Fibroblast of villous mesenchyme (primary cell): ENCODE data around the gene PLEKHJ1. TPM values are rescaled to one million over a fixed set of nuclear protein-coding genes. Genes with fewer than 3 reads are reported as not detected.

ENCODE experiments used
- DNase-seq: peaks from one replicate; pipeline ENCODE4 v3.0.0-alpha.2; 2010; ENCODE audit warnings: low read depth
- H3K4me3 ChIP-seq: 2 replicates; pipeline ENCODE4 v1.5.1; 2011; ENCODE audit warnings: low read depth, mild to moderate bottlenecking, low read length
- total RNA-seq: library from RNA; depleted of rRNA; stranded (reverse); fragments of >200 nt; gene quantifications from 2 replicates; pipeline ENCODE4 v1.2.3, GENCODE V29; 2012
- TF ChIP-seq, protein P1 (sequence below): IDR thresholded peaks from 2 replicates; pipeline ENCODE4 v1.5.1; 2012; ENCODE audit warnings: low read depth, mild to moderate bottlenecking, low read length; ENCODE audit not compliant: insufficient read depth

PLEKHJ1 gene
- total RNA-seq, 1 donor, result 43.6 TPM

DNA sequence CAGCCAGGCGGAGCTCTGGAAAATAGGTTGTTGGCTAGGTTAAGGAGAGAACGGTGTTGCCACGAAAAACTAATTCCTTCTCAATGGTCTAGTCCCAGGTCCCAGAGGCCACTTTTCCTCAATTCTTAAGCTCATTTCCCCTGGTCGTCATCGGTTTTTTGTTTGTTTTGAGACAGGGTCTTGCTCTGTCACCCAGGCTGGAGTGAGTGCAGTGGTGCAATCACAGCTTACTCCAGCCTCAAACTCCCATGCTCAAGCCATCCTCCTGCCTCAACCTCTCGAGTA, 1.7 kb upstream of the PLEKHJ1 start:
- H3K4me3 ChIP-seq, result peak overlapping the region; percentile 80
- TF ChIP-seq, protein P1, sequence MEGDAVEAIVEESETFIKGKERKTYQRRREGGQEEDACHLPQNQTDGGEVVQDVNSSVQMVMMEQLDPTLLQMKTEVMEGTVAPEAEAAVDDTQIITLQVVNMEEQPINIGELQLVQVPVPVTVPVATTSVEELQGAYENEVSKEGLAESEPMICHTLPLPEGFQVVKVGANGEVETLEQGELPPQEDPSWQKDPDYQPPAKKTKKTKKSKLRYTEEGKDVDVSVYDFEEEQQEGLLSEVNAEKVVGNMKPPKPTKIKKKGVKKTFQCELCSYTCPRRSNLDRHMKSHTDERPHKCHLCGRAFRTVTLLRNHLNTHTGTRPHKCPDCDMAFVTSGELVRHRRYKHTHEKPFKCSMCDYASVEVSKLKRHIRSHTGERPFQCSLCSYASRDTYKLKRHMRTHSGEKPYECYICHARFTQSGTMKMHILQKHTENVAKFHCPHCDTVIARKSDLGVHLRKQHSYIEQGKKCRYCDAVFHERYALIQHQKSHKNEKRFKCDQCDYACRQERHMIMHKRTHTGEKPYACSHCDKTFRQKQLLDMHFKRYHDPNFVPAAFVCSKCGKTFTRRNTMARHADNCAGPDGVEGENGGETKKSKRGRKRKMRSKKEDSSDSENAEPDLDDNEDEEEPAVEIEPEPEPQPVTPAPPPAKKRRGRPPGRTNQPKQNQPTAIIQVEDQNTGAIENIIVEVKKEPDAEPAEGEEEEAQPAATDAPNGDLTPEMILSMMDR, result no peak
- DNase-seq, result no peak

DNA sequence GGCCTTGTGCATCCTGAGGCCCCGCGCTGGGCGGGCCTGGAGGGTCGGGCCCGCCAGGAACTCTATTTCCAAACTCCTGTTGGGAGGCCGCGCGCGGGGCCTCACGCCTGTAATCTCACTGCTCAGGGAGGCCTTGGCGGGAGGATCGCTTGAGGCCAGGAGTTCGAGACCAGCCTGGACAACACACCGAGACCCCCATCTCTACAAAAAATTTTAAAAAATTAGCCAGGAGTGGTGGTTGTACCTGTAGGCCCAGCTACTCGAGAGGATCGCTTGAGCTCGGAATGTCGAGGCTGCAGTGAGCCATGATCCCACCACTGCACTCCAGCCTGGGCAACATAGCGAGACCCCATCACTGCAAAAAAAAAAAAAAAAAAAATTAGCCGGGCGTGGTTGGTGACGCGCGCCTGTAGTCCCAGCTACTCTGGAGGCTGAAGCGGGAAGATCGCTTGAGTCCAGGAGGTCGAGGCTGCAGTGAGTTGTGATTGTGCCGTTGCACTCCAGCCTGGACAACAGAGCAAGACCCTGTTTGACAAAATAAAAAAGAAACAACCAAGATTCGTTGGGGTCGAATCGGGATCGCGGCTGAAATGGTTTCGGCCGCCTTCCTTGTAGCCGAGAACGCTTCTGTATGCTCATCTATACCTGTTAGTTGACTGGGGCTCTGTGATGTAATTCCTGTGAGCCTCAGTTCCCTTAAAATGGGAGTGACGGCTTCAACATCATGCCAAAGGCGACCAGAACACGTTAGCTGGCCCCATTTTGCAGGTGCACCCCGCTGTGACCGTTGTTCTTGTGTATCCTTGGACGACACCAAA, 1.1 kb upstream of the PLEKHJ1 start:
- H3K4me3 ChIP-seq, result peak overlapping the region; percentile 80
- TF ChIP-seq, protein P1, result no peak
- no peak for DNase-seq

DNA sequence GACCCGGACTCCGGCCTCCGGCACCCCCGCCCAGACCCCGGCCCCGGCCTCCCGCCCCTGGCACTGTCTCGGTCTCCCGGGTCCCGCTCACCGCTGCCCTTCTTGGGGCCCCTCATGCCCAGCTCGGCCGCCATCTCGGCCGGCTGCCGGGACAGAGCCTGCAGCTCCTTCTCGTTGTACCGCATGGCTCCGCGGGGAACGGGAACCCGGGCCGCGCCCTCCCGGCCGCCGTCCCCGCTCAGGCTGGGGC, 140 bp downstream of the PLEKHJ1 start:
- DNase-seq, result no peak
- H3K4me3 ChIP-seq, result peak overlapping the region; percentile 80
- TF ChIP-seq, protein P1, result no peak

DNA sequence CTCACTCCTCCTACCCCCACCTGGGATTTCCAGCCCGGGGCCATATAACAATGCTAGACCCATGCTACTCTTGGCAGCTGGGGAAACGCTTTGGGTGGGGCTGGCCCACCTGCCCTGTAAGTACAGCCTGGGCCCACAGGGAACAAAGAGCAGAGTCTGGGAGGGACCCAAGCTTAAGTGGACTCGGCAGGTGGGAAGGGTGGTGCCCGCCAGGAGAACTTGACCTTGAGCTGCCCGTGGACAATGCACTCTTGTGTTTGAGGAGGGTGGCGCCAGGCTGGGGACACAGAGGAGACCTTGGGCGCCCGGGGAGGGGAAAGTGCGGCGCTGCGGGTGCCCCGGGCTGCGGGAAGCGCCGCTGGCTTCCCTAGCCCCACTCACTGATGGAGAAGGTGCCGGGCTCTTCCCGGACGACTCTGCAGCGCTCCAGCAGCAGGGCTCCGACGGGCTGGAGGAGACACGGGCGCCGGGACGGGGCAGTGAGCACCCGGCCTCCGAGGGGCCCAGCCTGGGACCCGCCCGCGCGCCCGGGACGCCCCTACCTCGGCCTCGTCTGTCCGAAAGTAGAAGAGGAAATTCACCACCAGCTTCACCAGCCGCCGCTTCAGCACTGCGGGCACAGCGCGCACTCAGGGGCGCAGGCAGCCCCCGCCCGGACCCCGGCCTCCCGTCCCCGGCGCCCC, 607 bp downstream of the PLEKHJ1 start:
- no peak for DNase-seq
- TF ChIP-seq, protein P1, result no peak
- peak overlapping the region; percentile 80 for H3K4me3 ChIP-seq

DNA sequence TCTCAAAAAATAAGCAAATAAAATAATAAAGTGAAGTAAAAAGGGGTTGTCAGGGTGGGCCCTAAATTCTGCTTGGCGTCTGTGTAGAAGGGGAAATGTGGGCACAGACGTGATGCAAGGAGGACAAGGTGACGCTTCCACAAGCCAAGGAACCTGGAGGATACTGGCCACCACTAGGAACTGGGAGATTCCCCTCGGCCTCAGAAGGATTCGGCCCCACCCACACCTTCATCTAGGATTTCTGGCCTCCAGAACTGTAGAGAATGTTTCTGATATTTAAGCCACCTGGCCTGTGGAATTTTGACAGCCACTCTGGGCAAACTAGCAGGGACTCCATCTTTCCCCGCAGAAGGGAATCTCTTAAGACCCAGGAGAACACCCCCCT, 1.1 kb downstream of the PLEKHJ1 start:
- peak overlapping the region; percentile 80 for H3K4me3 ChIP-seq
- no peak for DNase-seq
- TF ChIP-seq, protein P1, result no peak

DNA sequence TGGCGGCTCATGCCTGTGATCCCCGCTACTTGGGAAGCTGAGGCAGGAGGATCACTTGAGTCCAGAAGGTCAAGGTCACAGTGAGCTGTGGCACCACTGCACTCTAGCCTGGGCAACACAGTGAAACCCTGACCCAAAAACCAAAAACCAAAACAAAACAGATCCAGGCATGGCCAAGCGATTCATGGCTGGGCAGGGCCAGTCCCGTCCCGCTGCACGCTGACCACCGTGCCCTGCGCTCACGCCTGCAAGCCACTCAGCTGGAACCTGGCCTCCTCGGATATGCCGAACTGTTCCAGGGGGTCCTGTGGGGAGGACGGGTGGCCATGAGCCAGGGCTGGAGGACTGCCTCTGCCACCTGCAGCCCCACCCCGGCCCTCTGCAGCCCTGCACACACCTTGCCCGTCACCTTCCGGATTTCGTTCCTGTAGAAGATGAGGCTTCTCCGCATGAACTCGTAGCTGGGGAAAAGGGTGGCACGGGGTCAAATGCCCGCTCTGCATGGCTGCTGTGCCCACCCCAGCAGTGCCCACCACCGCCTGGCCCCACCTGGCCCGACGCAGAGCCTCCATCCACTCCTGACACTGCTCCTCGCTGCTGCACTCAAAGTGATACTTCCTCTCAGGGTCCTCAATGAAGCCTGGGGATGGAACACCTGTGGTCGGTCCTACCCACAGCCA, 2.4 kb downstream of the PLEKHJ1 start:
- TF ChIP-seq, protein P1, result no peak
- DNase-seq, result no peak
- H3K4me3 ChIP-seq, result no peak overlapping the region
